ENCODE data around the gene FBP2.

- TF ChIP-seq CTCF (IDR thresholded peaks at IDR 0.05; ENCODE audit: insufficient read depth, low read length, poor library complexity, severe bottlenecking) = no peak
- no peak for TF ChIP-seq EZH2phosphoT487 (conservative IDR thresholded peaks at IDR 0.05; ENCODE audit: low read length)
Measured at GRCh38 chr9:94566550-94566949, 27.1 kb downstream of the FBP2 start.

Data from SU-DHL-6 (cell line).